OCI-LY3 (cell line): ENCODE data around the gene SRGAP1.

Experiments used
- EZH2phosphoT487 ChIP-seq: fragments of 200-600 bp; shearing (Covaris generic); IDR thresholded peaks from 2 replicates; pipeline ENCODE4 v1.6.1; 2018; ENCODE audit warnings: antibody characterized with exemption, mixed run types, low read depth
- TF ChIP-seq, protein P1 (sequence below): fragments of 200-600, 300-600 bp; sonication (generic); IDR thresholded peaks from 2 replicates; pipeline ENCODE4 v1.5.1; 2014; ENCODE audit warnings: antibody characterized with exemption, low read length, low read depth

DNA sequence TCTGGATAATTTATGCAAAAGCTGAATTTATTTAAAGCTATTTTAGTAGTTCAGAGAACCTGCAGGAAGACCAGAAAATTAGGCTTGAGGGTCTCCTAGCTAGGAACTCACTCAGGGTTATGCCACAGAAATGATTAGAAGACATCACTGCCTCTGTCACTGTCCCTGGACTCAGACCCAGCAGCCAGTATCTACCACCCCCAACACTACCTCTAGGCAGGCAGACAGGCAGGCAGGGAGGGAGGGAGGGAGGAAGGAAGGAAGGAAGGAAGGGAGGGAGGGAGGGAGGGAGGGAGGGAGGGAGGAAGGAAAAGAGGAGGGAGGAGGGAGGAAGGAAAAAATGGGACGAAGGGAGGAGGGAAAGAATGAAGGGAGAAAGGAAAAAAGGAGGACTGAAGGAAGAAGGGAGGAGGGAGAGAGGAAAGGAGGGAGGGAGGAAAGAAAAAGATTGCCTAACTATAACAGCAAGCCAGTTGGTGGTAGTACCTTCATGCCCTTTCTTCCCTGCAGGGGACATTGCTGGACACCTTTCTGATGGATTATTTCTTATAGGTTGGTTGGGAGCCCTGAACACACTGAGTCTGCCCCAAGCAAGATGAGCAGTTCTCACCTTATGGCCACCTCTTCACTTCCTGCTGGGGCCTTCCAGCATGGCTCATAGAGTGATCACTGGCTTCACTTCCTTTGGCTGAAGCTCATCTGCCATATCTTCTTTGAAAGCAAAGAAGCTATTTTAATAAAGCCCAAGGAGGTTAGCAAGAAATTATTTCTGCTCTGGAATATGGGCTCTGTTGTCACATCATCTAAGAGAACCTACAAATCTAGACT, 327.9 kb downstream of the SRGAP1 start:
- TF ChIP-seq, protein P1, sequence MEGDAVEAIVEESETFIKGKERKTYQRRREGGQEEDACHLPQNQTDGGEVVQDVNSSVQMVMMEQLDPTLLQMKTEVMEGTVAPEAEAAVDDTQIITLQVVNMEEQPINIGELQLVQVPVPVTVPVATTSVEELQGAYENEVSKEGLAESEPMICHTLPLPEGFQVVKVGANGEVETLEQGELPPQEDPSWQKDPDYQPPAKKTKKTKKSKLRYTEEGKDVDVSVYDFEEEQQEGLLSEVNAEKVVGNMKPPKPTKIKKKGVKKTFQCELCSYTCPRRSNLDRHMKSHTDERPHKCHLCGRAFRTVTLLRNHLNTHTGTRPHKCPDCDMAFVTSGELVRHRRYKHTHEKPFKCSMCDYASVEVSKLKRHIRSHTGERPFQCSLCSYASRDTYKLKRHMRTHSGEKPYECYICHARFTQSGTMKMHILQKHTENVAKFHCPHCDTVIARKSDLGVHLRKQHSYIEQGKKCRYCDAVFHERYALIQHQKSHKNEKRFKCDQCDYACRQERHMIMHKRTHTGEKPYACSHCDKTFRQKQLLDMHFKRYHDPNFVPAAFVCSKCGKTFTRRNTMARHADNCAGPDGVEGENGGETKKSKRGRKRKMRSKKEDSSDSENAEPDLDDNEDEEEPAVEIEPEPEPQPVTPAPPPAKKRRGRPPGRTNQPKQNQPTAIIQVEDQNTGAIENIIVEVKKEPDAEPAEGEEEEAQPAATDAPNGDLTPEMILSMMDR: no peak
- no peak for TF ChIP-seq EZH2phosphoT487
